ENCODE data around the gene ADGRD1. TPM values are rescaled to one million over a fixed set of nuclear protein-coding genes. Genes with fewer than 3 reads are reported as not detected.

Gene ADGRD1
- total RNA-seq, 1 donor from 2014 or later = 11.6 TPM

DNA sequence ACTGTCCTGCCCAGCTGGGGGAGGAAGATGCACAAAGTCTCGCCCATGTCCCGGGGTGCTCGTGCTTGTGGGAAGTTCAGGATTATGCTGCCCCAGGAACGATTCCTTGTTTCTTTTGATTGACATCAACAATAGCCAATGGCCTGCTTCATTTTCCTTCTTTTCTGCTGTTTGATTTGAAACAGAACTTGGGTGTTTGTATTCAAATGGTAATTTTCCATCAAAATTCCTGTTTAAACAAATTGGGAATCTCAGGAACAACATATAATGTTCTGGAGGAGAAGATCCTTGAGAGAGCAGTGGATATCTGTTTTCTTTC is 97.4 kb downstream of the ADGRD1 start:
- ATAC-seq (no peak), DNase-seq (ENCODE audit: low spot score) (no peak)

- ATAC-seq (no peak), DNase-seq (ENCODE audit: low spot score) (no peak)
These were observed 98.5 kb downstream of the ADGRD1 start for GRCh38 chr12:131052063-131052781.

DNA sequence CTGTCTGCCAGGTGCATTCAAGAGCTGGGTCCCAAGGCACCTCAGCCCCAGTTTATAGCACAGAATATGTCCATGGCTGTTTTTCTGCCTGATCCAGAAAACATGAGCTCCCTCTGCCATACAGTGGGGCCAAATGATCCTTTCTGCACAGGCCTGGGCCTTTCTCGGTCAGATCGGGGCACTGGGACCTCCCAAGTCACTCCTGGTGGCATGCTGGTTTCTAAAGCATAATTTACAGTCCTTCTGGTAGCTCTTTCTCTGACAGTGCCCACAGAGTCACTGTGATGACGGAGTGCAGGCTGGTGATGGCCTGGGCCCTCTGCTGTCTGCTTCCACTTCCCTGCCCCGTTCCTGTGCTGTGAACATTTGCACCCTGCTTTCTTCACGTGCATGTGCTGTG is 99.2 kb downstream of the ADGRD1 start:
- ATAC-seq (no peak), DNase-seq (ENCODE audit: low spot score) (no peak)

- no peak for ATAC-seq
- DNase-seq (ENCODE audit: low spot score) = no peak
These were observed 99.9 kb downstream of the ADGRD1 start for GRCh38 chr12:131053567-131053966.

DNA sequence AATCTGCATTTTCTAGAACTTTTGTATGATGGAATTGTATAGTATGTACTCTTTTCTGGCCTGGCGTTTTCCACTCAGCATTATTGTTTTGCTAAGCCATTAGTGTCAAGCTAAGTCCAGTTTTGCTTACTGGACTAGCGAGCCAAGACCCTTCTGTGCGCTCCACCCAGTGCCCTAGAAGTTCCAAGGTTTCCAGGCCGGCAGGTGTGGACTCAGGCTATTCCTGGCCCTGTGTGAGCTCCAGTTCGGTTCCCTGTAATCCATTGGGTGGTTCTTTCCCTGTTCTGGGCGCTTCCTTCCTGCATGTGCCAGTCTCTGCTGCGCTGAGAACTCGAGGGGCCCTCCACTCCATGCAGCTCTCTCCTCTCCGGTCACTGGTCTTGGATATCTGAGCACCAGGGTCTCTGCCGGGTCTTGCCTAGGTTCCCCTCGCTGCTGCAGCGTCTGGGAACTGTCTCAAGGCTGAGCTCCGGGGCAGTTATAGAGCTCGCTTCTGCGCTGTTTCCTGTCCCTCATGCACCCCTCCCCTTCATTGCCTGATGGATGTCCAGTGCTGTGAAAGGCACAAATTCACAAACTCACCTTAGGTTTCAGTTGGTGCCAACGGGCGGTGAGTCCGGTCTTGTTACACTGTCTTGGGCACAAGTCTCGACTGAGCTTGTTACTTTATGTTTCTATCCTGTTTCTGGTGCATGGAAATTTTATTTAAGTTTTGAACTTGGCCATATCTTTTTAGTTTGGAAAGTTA is 100.8 kb downstream of the ADGRD1 start:
- no peak for DNase-seq (ENCODE audit: low spot score)
- ATAC-seq = no peak

- no peak for DNase-seq (ENCODE audit: low spot score)
- no peak for ATAC-seq
These were observed 101.4 kb downstream of the ADGRD1 start for GRCh38 chr12:131055093-131055465.

GRCh38 chr12:131055596-131056233 is 102.0 kb downstream of the ADGRD1 start:
- ATAC-seq (no peak), DNase-seq (ENCODE audit: low spot score) (no peak)

DNA sequence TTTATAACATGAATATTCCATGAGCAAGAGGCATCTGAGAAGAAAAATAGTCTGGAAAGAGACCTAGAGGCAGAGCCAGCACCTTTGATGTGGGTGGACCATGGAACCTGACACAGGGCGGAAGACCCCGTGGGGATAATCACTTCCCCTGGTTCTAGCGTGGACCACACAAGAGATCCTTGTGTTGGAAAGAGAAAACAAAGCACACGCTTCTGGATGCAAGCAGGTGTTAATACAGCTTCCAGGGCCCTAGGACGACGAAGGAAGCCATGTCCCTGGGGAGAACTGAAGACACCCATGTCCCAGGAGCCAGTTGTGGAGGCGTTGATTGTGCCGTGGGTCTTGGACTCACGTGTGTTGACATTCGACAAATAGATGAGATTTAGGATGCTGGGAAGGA is 102.9 kb downstream of the ADGRD1 start:
- DNase-seq (ENCODE audit: low spot score) (peak; percentile 29), ATAC-seq (no peak)

DNA sequence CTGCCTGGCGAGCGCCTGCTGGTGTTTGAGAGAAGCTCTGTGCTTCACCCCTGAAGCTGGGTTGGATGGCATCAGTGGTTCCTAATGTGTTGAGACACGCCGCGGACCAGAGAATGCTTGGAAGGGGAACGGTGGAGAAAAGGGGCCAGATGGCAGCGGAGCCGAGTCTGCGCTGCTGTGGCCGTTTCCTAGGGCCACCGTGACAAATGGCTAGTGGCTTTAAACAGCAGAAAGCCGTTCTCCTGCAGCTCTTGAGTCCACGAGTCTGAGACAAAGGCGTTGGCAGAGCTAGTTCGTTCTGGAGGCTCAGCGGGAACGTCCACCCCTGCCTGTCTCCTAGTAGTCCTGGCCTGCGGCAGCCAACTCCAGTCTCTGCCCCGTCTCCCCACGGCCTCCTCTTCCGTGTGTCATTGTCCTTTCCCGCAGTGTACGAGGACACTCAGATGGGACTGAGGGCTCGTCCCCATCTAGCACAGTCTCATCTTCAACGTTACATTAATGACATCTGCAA is 103.6 kb downstream of the ADGRD1 start:
- ATAC-seq (no peak), DNase-seq (ENCODE audit: low spot score) (peak; percentile 30)

- DNase-seq (ENCODE audit: low spot score) (peak; percentile 32), ATAC-seq (no peak)
These were observed 104.2 kb downstream of the ADGRD1 start for GRCh38 chr12:131057722-131058515.

DNA sequence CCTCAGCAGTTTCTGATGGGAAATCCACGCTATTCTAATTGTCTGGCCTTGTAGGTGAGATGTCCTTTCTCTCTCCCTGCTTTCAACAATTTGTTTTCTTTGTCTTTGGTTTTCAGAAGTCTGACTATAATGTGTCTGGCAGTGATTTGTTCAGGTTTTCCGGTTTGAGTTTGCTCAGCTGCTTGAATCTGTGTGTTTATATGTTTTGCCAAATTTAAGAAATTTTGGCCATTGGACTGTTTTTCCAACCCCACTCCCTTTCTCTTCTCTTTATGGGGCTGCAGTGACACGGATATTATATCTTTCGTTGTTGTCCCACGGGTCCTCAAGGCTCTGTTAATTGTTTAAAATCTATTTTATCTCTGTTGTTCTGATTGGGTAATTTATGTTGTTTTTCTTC is 105.0 kb downstream of the ADGRD1 start:
- DNase-seq (ENCODE audit: low spot score) (no peak), ATAC-seq (no peak)

GRCh38 chr12:131060011-131060703 is 106.5 kb downstream of the ADGRD1 start:
- ATAC-seq = no peak
- peak; percentile 29 for DNase-seq (ENCODE audit: low spot score)

- DNase-seq (ENCODE audit: low spot score) = peak; percentile 22
These were observed 107.5 kb downstream of the ADGRD1 start for GRCh38 chr12:131061041-131061806.

GRCh38 chr12:131063413-131063812 is 109.7 kb downstream of the ADGRD1 start:
- ATAC-seq (peak; percentile 93), DNase-seq (ENCODE audit: low spot score) (peak; percentile 55)

More at GRCh38 chr12:131061041-131061806, 107.5 kb downstream of the ADGRD1 start:
- no peak for ATAC-seq

DNA sequence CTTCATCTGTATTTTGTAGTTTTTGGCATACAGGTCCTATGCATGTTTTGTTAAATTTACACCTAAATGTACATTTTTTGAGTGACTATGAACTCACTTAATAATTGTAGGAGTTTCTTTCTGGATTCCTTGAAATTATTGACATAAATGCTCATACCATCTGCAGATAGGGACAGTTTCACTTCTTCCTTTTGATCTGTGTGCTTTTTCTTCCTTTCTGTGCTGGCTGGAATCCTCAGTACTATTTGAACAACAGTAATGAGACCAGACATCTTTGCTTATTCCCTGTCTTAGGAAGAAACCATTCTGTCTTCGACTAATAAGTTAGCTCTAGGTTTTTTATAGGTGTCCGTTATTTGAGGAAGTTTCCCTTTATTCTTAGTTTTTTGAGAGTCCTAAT is 110.3 kb downstream of the ADGRD1 start:
- DNase-seq (ENCODE audit: low spot score) (no peak), ATAC-seq (no peak)

- DNase-seq (ENCODE audit: low spot score) = peak; percentile 39
These were observed 111.6 kb downstream of the ADGRD1 start for GRCh38 chr12:131065279-131065678.

GRCh38 chr12:131065801-131066200 is 112.1 kb downstream of the ADGRD1 start:
- DNase-seq (ENCODE audit: low spot score) (peak; percentile 24), ATAC-seq (no peak)

More at GRCh38 chr12:131065279-131065678, 111.6 kb downstream of the ADGRD1 start:
- no peak for ATAC-seq

DNA sequence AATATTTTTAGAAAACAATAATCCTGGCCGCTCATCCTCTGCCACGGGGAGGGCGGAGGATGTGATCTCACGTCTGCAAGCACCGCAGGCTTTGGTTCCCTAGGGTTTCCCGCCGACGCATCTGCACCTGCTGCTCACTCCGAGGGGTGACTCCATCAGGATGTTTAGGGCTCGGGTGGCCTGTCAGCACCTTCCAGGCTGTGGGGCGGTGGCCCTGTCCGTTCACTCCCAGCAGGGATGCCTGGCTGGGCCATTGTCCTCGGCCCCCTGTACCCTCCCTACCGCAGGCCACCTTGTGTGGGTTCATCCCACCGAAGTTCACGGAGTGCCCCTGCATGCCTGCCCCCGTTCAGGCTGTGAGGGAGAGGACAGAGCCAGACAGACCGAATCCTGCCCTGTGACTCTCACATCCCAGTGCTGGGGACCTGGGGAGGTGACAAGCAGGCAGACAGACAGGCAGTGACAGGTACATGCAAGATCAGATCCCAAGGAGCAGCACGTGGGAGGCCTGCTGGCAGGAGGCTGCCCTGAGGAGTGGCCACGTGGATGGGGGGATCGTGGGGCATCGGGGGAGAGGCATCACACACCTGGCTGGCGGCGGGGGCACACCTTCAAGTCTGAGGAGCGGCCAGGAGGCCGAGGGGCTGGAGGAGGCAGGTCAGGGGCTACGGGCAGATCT is 112.6 kb downstream of the ADGRD1 start:
- DNase-seq (ENCODE audit: low spot score) (peak; percentile 42), ATAC-seq (no peak)

DNA sequence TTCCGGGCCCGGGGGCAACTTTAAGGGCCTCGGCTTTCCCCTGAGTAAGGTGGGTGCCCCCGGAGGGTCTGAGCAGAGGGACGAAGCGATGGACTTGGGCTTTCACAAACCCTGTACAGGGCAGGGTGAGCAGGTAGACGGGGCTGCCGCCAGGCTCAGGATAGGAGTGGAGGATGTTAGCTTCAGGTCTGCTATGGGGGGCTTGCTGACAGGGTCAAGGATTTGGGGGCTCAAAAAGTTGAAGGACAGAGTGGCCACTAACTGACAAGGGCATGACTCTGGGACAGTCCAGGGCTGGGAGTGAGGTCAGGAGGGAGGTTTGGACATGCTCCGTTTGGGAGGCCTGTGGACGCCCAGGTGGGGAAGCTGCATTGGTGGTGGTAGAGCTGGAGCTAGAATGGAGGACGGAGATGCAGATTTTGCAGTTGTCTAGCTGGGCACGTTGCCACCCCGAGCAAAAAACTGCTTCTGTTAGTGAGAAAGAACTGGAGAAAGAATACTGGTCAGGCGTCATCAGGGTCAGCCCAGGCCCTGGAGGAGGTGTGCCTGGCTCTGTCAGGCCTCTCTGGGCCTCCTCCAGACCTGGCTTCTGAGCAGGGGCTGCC is 113.3 kb downstream of the ADGRD1 start:
- DNase-seq (ENCODE audit: low spot score) (peak; percentile 39), ATAC-seq (no peak)
